Psoas muscle (tissue), 8 donors: Measurements from ENCODE around the gene PTGES3. TPM values are rescaled to one million over a fixed set of nuclear protein-coding genes. Genes with fewer than 3 reads are reported as not detected.

ENCODE experiments used
- ATAC-seq, 4 donors: fragments of 200-7000 bp; cut with Tn5 transposase; one replicate each; pipeline ENCODE4 v1.9.1; 2020; ENCODE audit warnings: moderate library complexity in 3 of 4, mild to moderate bottlenecking in 2 of 4
- DNase-seq, 2 donors: peaks; one replicate each; pipeline ENCODE4 v3.0.0-alpha.2; 2020
- H3K27ac ChIP-seq: fragments of 200-600 bp; one replicate; pipeline ENCODE4 v1.8.0; 2022
- H3K27me3 ChIP-seq, 3 donors: fragments of 200-600 bp in 1 of 3; one replicate each; pipeline versions ENCODE4 v1.6.1 to v1.8.0; 2013 to 2022; ENCODE audit warnings: low read length in 2 of 3, mild to moderate bottlenecking in 2 of 3, moderate library complexity in 1 of 3; ENCODE audit not compliant: insufficient read depth in 3 of 3
- H3K36me3 ChIP-seq, 2 donors: fragments of 200-600 bp in 1 of 2; one replicate each; pipeline versions ENCODE4 v1.6.1 to v1.8.0; 2013 to 2022; ENCODE audit warnings: low read depth in 1 of 2, mild to moderate bottlenecking in 1 of 2, moderate library complexity in 1 of 2; ENCODE audit not compliant: insufficient read depth in 1 of 2
- H3K4me1 ChIP-seq: fragments of 200-600 bp; one replicate; pipeline ENCODE4 v1.8.0; 2022
- H3K4me3 ChIP-seq: fragments of 200-600 bp; one replicate; pipeline ENCODE4 v1.8.0; 2022; ENCODE audit warnings: mild to moderate bottlenecking
- H3K9me3 ChIP-seq: fragments of 200-600 bp; one replicate; pipeline ENCODE4 v1.8.0; 2022
- WGBS, 3 donors: extraction: QIAGEN DNeasy Blood & Tissue Kit; methylation state at CpG; one replicate each; pipeline versions ENCODE4 v1.1.6 to v1.1.7; 2013; 5-methylcytosine and 5-hydroxymethylcytosine counted together
- intact Hi-C, 2 donors: fragments of 100-400 bp; cut with DNase I; formaldehyde crosslinking; loops; one replicate each; pipeline versions ENCODE4 v1.11.0 to v1.14.2; 2022
- polyA plus RNA-seq, 3 donors: library from polyadenylated mRNA; stranded (reverse); fragments of 200-250 nt; gene quantifications; one replicate each; pipeline ENCODE4 v1.2.3, GENCODE V29; 2013
- total RNA-seq, 4 donors: library from RNA; stranded (reverse); fragmentation: NEBNext Ultra II Directional in 2 of 4; extraction: Animal tissue kit (Norgen Biotek cat#: 25700) in 2 of 4; gene quantifications; one replicate each; pipeline versions ENCODE4 v1.2.1 to v1.2.4, GENCODE V29; 2021 to 2023
- TF ChIP-seq, protein P1 (sequence below): fragments of 200-600 bp; IDR thresholded peaks from one replicate; pipeline ENCODE4 v1.8.0; 2022; ENCODE audit warnings: antibody characterized with exemption
- donor health status: healthy with polysubstance abuse.
- donor health status: DM: no; HTN: no; CAD: no; lungs with moderate emphysema.
- donor health status: Bipolar disorder and iron deficiency.
- donor health status: healthy.
- donor health status: DM: yes; HTN: yes; CAD: no.
- donor health status: DM: no; HTN: no; CAD: no.
- donor health status: DM: no; HTN: no; CAD: no.
- donor health status: DM: yes; HTN: yes; CAD: no.

The PTGES3 gene
- total and polyA plus RNA-seq, 7 donors: 118 to 253 (median 153) TPM

- DNase-seq: peak; percentile 99
- 0 to 1% (median 1%) methylated on average over 46 of the region's 46 CpGs for WGBS, 3 donors
- Histone ChIP-seq H3K36me3 (peaks cover 2 to 31% of the 10 kb centered on the region in 2 donors), H3K4me3 (peak within 1 kb of the TSS; percentile 86), H3K27ac (peak within 1 kb of the TSS; percentile 93), H3K27me3 (no peaks in the 10 kb centered on the region), H3K9me3 (no peaks in the 10 kb centered on the region), H3K4me1 (peaks cover 35% of the 10 kb centered on the region)
- intact Hi-C loops: loop anchor here (2.0 to 5.0 kb wide), 3 partner anchors 36 to 88 kb away; partner anchors contain the start of gene PTGES3 (in 2 of the 2)
- peak; percentile 90 to 93 (median 90) for ATAC-seq
- TF ChIP-seq, protein P1, sequence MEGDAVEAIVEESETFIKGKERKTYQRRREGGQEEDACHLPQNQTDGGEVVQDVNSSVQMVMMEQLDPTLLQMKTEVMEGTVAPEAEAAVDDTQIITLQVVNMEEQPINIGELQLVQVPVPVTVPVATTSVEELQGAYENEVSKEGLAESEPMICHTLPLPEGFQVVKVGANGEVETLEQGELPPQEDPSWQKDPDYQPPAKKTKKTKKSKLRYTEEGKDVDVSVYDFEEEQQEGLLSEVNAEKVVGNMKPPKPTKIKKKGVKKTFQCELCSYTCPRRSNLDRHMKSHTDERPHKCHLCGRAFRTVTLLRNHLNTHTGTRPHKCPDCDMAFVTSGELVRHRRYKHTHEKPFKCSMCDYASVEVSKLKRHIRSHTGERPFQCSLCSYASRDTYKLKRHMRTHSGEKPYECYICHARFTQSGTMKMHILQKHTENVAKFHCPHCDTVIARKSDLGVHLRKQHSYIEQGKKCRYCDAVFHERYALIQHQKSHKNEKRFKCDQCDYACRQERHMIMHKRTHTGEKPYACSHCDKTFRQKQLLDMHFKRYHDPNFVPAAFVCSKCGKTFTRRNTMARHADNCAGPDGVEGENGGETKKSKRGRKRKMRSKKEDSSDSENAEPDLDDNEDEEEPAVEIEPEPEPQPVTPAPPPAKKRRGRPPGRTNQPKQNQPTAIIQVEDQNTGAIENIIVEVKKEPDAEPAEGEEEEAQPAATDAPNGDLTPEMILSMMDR: no peak
Observed at GRCh38 chr12:56724972-56725722, 37.1 kb upstream of the PTGES3 start, which contains the start of gene NACA. NACA (minus strand) TSS chr12:56725299; CDS start chr12:56724521, 778 bp downstream.

GRCh38 chr12:56724701-56724971, 36.6 kb upstream of the PTGES3 start:
- TF ChIP-seq, protein P1: no peak

DNA sequence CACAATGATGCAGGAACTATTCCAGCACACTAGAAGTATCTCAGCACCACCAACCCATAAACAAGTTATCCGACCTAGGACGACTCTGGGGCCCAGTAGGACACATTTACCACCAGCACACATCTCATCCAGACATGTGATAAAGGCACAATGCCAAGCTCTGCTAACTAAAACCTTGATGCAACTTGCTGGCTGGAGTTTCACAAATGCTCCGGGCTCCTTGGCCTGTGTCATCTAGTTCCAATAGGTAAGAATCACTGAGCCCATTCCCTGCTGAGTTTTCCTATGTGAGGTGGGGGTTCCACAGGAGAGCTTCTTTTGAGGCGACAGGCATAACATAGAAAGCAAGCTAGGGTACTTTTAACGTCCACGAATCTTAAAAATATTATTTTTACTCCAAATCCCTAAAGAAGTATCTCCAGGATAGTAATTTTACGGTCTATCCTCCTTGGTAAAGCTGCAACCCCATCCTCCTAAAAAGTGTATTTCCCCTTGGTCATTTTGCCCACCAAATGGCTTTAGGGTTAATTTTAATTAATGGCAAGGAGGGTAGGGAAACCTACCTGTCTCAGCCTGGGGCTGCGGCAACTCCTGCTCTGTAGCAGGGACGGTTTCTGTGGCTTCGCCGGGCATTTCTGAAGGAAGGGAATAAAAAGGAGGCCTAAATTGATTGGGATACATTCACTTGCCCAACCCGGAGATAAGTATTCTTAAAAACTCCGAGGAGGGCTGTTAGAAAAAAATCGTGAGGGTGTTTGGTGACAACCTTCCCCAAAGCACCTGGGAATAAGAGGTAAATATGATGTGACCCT, 36.0 kb upstream of the PTGES3 start:
- Histone ChIP-seq H3K4me3 (peak overlapping the region; percentile 86), H3K9me3 (no peaks in the 10 kb centered on the region), H3K27ac (peak overlapping the region; percentile 93), H3K36me3 (peaks cover 5 to 36% of the 10 kb centered on the region in 2 donors), H3K27me3 (no peaks in the 10 kb centered on the region), H3K4me1 (peaks cover 45% of the 10 kb centered on the region)
- DNase-seq (peak; percentile 62 to 81), ATAC-seq (peak; percentile 65 to 79 (median 73))
- TF ChIP-seq, protein P1: no peak
- WGBS, 3 donors: 1% methylated on average over 14 of the region's 14 CpGs
- intact Hi-C loops: loop anchor here (2.0 to 5.0 kb wide), 3 partner anchors 35 to 87 kb away; partner anchors contain the start of gene PTGES3 (in 2 of the 2)

More at GRCh38 chr12:56724701-56724971, 36.6 kb upstream of the PTGES3 start:
- Histone ChIP-seq H3K36me3 (peaks cover 2 to 31% of the 10 kb centered on the region in 2 donors), H3K4me1 (peaks cover 40% of the 10 kb centered on the region), H3K4me3 (peak overlapping the region; percentile 86), H3K27ac (peak overlapping the region; percentile 93), H3K9me3 (no peaks in the 10 kb centered on the region), H3K27me3 (no peaks in the 10 kb centered on the region)
- no peak for DNase-seq
- ATAC-seq: peak; percentile 3 to 30 (median 18)
- WGBS, 3 donors: 0 to 2% (median 1%) methylated on average over 9 of the region's 9 CpGs
- intact Hi-C loops: loop anchor here (2.0 to 5.0 kb wide), 3 partner anchors 36 to 87 kb away; partner anchors contain the start of gene PTGES3 (in 2 of the 2)

DNA sequence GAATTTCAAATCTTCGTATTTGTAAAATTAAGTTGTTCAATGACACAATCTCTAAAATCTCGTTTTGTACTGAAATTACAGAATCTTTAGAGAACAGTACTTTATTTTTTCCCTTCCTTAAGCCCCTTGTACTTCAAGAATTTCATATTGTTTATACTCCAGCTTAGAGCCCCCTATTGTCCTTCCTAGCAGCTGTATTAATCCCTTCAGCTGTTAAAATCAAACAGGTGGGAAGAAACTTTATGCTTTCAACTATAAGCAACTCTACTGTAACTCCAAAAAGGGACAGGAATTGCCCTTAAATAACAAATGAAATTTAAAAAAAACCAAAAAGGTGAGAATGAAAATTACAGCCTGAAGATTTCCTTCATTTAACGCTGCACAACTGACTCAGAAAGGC, 35.3 kb upstream of the PTGES3 start:
- Histone ChIP-seq H3K4me1 (peaks cover 52% of the 10 kb centered on the region), H3K4me3 (peak overlapping the region; percentile 86), H3K27me3 (no peaks in the 10 kb centered on the region), H3K36me3 (peaks cover 5 to 42% of the 10 kb centered on the region in 2 donors), H3K27ac (peak overlapping the region; percentile 93), H3K9me3 (no peaks in the 10 kb centered on the region)
- ATAC-seq (no peak), DNase-seq (no peak)
- WGBS, 3 donors: 18 to 31% (median 20%) methylated on average over 3 of the region's 3 CpGs
- intact Hi-C loops: loop anchor here in 1 of 2 donors (5.0 kb wide), 2 partner anchors 36 to 86 kb away; partner anchors contain the start of gene PTGES3
- TF ChIP-seq, protein P1: no peak
